Stimulated activated CD8-positive, alpha-beta memory T cell treated with anti-CD3 and anti-CD28 coated beads, Interleukin-15, amount 100 ng/mL, for 4 hours (primary cell): Measurements from ENCODE around the gene C19orf33.
"Not testable (repeated sequence)": the region's sequence is repeated elsewhere in the genome, so short reads cannot be mapped to it uniquely, and the experiment has no call there.

Experiments used
- DNase-seq, 2 donors: peaks; one replicate each; pipeline ENCODE4 v3.0.0-alpha.2; 2020; ENCODE audit warnings: low read depth in 2 of 2

The C19orf33 gene

GRCh38 chr19:38303517-38304351 is at the start of gene C19orf33:
C19orf33 (plus strand) TSS chr19:38304251; CDS start chr19:38304262, 11 bp downstream.
- DNase-seq = no peak

- no peak for DNase-seq
Measured at GRCh38 chr19:38255383-38256014, 48.6 kb upstream of the C19orf33 start.

- not testable (repeated sequence) for DNase-seq
Measured at GRCh38 chr19:38261942-38262341, 42.1 kb upstream of the C19orf33 start.

GRCh38 chr19:38262585-38263268 is 41.3 kb upstream of the C19orf33 start:
- DNase-seq = no peak

GRCh38 chr19:38263689-38264485 is 40.2 kb upstream of the C19orf33 start:
- peak; percentile 54 to 72 for DNase-seq

- DNase-seq = peak; percentile 8 to 22
Measured at GRCh38 chr19:38264486-38265212, 39.4 kb upstream of the C19orf33 start, which contains the start of gene SPINT2. SPINT2 (plus strand) TSS chr19:38264573; CDS start chr19:38264893, 320 bp downstream.

GRCh38 chr19:38265213-38265861 is 38.7 kb upstream of the C19orf33 start:
- DNase-seq = no peak

- no peak for DNase-seq
Measured at GRCh38 chr19:38265921-38266429, 38.1 kb upstream of the C19orf33 start.

- no peak for DNase-seq
Measured at GRCh38 chr19:38266981-38267597, 37.0 kb upstream of the C19orf33 start.

- DNase-seq = no peak
Measured at GRCh38 chr19:38267761-38268483, 36.1 kb upstream of the C19orf33 start.

GRCh38 chr19:38268539-38268938 is 35.5 kb upstream of the C19orf33 start:
- DNase-seq = no peak

- DNase-seq = no peak
Measured at GRCh38 chr19:38270587-38271167, 33.4 kb upstream of the C19orf33 start.

- DNase-seq = no peak
Measured at GRCh38 chr19:38273499-38273898, 30.6 kb upstream of the C19orf33 start.

GRCh38 chr19:38274739-38275138 is 29.3 kb upstream of the C19orf33 start:
- no peak for DNase-seq

- DNase-seq = no peak
Measured at GRCh38 chr19:38276942-38277517, 27.0 kb upstream of the C19orf33 start.

- no peak for DNase-seq
Measured at GRCh38 chr19:38277549-38277948, 26.5 kb upstream of the C19orf33 start.

GRCh38 chr19:38277969-38278680 is 25.9 kb upstream of the C19orf33 start:
- DNase-seq = no peak

- DNase-seq = no peak
Measured at GRCh38 chr19:38278751-38279150, 25.3 kb upstream of the C19orf33 start.
